DOHH2 (cell line): Measurements from ENCODE around the gene NPAS2.

Experiments used
- CTCF ChIP-seq: fragments of 200-600 bp; sonication (generic); IDR thresholded peaks from one replicate; pipeline ENCODE4 v1.5.1; 2014; ENCODE audit warnings: antibody characterized with exemption, mild to moderate bottlenecking, low read depth, low read length; ENCODE audit not compliant: poor library complexity, severe bottlenecking
- EZH2phosphoT487 ChIP-seq: fragments of 200-600 bp; sonication (generic); IDR thresholded peaks from 2 replicates; pipeline ENCODE4 v1.6.1; 2017; ENCODE audit warnings: borderline replicate concordance, mild to moderate bottlenecking, antibody characterized with exemption, low read length, moderate library complexity, mixed read lengths

GRCh38 chr2:101018934-101019333, 199.0 kb downstream of the NPAS2 start:
- no peak for TF ChIP-seq CTCF
- TF ChIP-seq EZH2phosphoT487 = no peak
